Stimulated activated CD4-positive, alpha-beta T cell treated with anti-CD3 and anti-CD28 coated beads, Interleukin-12 subunit alpha, Interleukin-12 subunit beta, amount 100 ng/mL, for 24 hours (primary cell): Measurements from ENCODE around the gene SPDYE11.
"Not testable (repeated sequence)": the region's sequence is repeated elsewhere in the genome, so short reads cannot be mapped to it uniquely, and the experiment has no call there.

Source experiments
- DNase-seq, 2 experiments: peaks; one replicate each; pipeline ENCODE4 v3.0.0-alpha.2; 2020; ENCODE audit warnings: low read depth in 2 of 2

Gene SPDYE11

GRCh38 chr7:73057811-73058210, at the start of gene SPDYE11:
TSS of gene SPDYE11 (minus strand) at chr7:73057911. CDS start at chr7:73056111, 1,800 bp downstream.
- DNase-seq = not testable (repeated sequence)

GRCh38 chr7:73085938-73086337, 28.2 kb upstream of the SPDYE11 start, which contains the start of gene SPDYE9:
TSS of gene SPDYE9 (minus strand) at chr7:73086038. CDS start at chr7:73084238, 1,800 bp downstream.
- DNase-seq = not testable (repeated sequence)

- not testable (repeated sequence) for DNase-seq
These were observed 28.0 kb downstream of the SPDYE11 start, which contains the start of gene SPDYE8 for GRCh38 chr7:73029666-73030065. TSS of gene SPDYE8 (minus strand) at chr7:73029766. CDS start at chr7:73027966, 1,800 bp downstream.

- not testable (repeated sequence) for DNase-seq
These were observed 51.2 kb downstream of the SPDYE11 start for GRCh38 chr7:73006491-73006890.

GRCh38 chr7:73005693-73006447, 51.8 kb downstream of the SPDYE11 start:
- DNase-seq = peak; percentile 77 to 85

GRCh38 chr7:73005356-73005692, 52.4 kb downstream of the SPDYE11 start:
- DNase-seq = peak; percentile 51 to 62

GRCh38 chr7:72997887-72998468, 59.7 kb downstream of the SPDYE11 start:
- DNase-seq = not testable (repeated sequence)
